HG02642 (cell line): ENCODE results near the gene SLC43A2.

Source experiments
- ATAC-seq: cut with Tn5 transposase; IDR thresholded peaks from one replicate; pipeline ENCODE4 v1.9.1; 2021; ENCODE audit warnings: mild to moderate bottlenecking; ENCODE audit not compliant: unreplicated experiment, poor library complexity

SLC43A2 gene

GRCh38 chr17:1625581-1625980 is 3.1 kb downstream of the SLC43A2 start:
- ATAC-seq, result no peak

GRCh38 chr17:1625053-1625452 is 3.6 kb downstream of the SLC43A2 start:
- ATAC-seq, result no peak

GRCh38 chr17:1624650-1625049 is 4.0 kb downstream of the SLC43A2 start:
- ATAC-seq, result no peak

- ATAC-seq, result no peak
Measured at GRCh38 chr17:1623057-1623630, 5.5 kb downstream of the SLC43A2 start.

GRCh38 chr17:1621273-1621954 is 7.2 kb downstream of the SLC43A2 start:
- no peak for ATAC-seq

- ATAC-seq, result no peak
Measured at GRCh38 chr17:1620486-1620885, 8.1 kb downstream of the SLC43A2 start.

GRCh38 chr17:1617620-1618174 is 10.9 kb downstream of the SLC43A2 start:
- no peak for ATAC-seq

- ATAC-seq, result no peak
Measured at GRCh38 chr17:1616101-1616500, 12.5 kb downstream of the SLC43A2 start.

GRCh38 chr17:1612400-1612799 is 16.2 kb downstream of the SLC43A2 start:
- no peak for ATAC-seq

- no peak for ATAC-seq
Measured at GRCh38 chr17:1611715-1612114, 16.9 kb downstream of the SLC43A2 start.

- ATAC-seq, result no peak
Measured at GRCh38 chr17:1608676-1609075, 20.0 kb downstream of the SLC43A2 start.

GRCh38 chr17:1607971-1608320 is 20.7 kb downstream of the SLC43A2 start:
- ATAC-seq, result no peak

GRCh38 chr17:1606352-1606985 is 22.2 kb downstream of the SLC43A2 start:
- no peak for ATAC-seq

- no peak for ATAC-seq
Measured at GRCh38 chr17:1605681-1606351, 22.8 kb downstream of the SLC43A2 start.

- ATAC-seq, result no peak
Measured at GRCh38 chr17:1604831-1605528, 23.7 kb downstream of the SLC43A2 start.

- ATAC-seq, result no peak
Measured at GRCh38 chr17:1601571-1601970, 27.1 kb downstream of the SLC43A2 start.

- no peak for ATAC-seq
Measured at GRCh38 chr17:1598399-1599095, 30.1 kb downstream of the SLC43A2 start.

- ATAC-seq, result no peak
Measured at GRCh38 chr17:1597861-1598342, 30.7 kb downstream of the SLC43A2 start.

GRCh38 chr17:1593630-1593931 is 35.1 kb downstream of the SLC43A2 start:
- no peak for ATAC-seq
